Fibroblast of lung (primary cell): Measurements from ENCODE around the gene HEATR1.

Experiments
- EZH2 ChIP-seq: IDR thresholded peaks from 2 replicates; pipeline ENCODE4 v1.5.1; 2012; ENCODE audit warnings: low read length, control low read depth, mild to moderate bottlenecking; ENCODE audit errors: missing control alignments
- TF ChIP-seq, protein P1 (sequence below), 2 donors: IDR thresholded peaks in 1 of 2; conservative IDR thresholded peaks in 1 of 2; 1 replicate in 1 of 2; 2 replicates in 1 of 2; pipeline ENCODE4 v1.5.1; 2011 to 2012; ENCODE audit warnings: low read length in 2 of 2, control low read depth in 1 of 2, inconsistent platforms in 1 of 2, low read depth in 1 of 2, mild to moderate bottlenecking in 1 of 2

DNA sequence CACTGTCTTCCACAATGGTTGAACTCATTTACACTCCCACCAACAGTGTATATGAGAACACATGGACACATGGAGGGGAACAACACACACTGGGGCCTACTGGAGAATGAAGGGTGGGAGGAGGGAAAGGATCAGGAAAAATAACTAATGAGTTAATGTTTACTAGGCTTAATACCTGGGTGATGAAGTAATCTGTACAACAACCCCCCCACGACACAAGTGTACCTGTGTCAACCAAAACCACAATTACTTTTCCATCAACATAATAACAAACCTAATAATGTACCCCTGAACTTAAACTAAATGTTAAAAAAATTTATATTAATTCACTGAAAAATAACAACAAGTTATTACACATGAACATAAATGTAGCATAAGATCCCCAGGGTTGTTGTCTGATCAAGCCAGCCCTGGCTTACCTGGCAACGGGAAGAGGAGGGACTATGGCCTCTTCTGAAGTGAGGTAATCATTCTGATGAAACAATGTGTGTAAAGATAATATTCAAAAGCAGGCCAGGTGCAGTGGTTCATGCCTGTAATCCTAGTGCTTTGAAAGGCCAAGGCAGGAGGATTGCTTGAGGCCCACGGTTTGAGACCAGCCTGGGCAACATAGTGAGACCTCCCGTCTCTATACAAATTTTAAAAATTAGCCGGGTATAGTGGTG lies 40.8 kb upstream of the HEATR1 start:
- no peak for TF ChIP-seq EZH2
- TF ChIP-seq, protein P1, sequence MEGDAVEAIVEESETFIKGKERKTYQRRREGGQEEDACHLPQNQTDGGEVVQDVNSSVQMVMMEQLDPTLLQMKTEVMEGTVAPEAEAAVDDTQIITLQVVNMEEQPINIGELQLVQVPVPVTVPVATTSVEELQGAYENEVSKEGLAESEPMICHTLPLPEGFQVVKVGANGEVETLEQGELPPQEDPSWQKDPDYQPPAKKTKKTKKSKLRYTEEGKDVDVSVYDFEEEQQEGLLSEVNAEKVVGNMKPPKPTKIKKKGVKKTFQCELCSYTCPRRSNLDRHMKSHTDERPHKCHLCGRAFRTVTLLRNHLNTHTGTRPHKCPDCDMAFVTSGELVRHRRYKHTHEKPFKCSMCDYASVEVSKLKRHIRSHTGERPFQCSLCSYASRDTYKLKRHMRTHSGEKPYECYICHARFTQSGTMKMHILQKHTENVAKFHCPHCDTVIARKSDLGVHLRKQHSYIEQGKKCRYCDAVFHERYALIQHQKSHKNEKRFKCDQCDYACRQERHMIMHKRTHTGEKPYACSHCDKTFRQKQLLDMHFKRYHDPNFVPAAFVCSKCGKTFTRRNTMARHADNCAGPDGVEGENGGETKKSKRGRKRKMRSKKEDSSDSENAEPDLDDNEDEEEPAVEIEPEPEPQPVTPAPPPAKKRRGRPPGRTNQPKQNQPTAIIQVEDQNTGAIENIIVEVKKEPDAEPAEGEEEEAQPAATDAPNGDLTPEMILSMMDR (conservative IDR thresholded peaks at IDR 0.05 in 1 of 2, IDR thresholded peaks at IDR 0.05 in 1 of 2; ENCODE audit: low read depth in 1 of 2, low read length in 2 of 2) = no peak
